ENCODE data around the gene TMEM19. TPM values are rescaled to one million over a fixed set of nuclear protein-coding genes. Genes with fewer than 3 reads are reported as not detected.
"Not testable (repeated sequence)": the region's sequence is repeated elsewhere in the genome, so short reads cannot be mapped to it uniquely, and the experiment has no call there.

TMEM19 gene
- total RNA-seq, 1 donor from 2014 or later, result 10.6 TPM

GRCh38 chr12:71682466-71682865 is 3.4 kb upstream of the TMEM19 start:
- Mint-ChIP-seq H3K27ac (no peak overlapping the region), H3K27me3 (ENCODE audit: insufficient read depth) (peaks cover 1% of the 10 kb centered on the region), H3K36me3 (ENCODE audit: low read depth) (no peaks in the 10 kb centered on the region), H3K9me3 (no peaks in the 10 kb centered on the region), H3K4me1 (ENCODE audit: low read depth) (peaks cover 17% of the 10 kb centered on the region), H3K4me3 (no peak overlapping the region)
- no peak for DNase-seq (ENCODE audit: low spot score)
- intact Hi-C loops (cut with micrococcal nuclease), result loop anchor here (10.0 kb wide), 1 partner anchor 1318 kb away; the partner anchor contains the start of gene KCNMB4

- Mint-ChIP-seq H3K4me3 (no peak overlapping the region), H3K9me3 (no peaks in the 10 kb centered on the region), H3K27me3 (ENCODE audit: insufficient read depth) (peaks cover 1% of the 10 kb centered on the region), H3K36me3 (ENCODE audit: low read depth) (no peaks in the 10 kb centered on the region), H3K4me1 (ENCODE audit: low read depth) (peaks cover 23% of the 10 kb centered on the region), H3K27ac (no peak overlapping the region)
- no peak for DNase-seq (ENCODE audit: low spot score)
- intact Hi-C loops (cut with micrococcal nuclease), result loop anchor here (10.0 kb wide), 1 partner anchor 1319 kb away; the partner anchor contains the start of gene KCNMB4
Measured at GRCh38 chr12:71683633-71684032, 2.2 kb upstream of the TMEM19 start.

GRCh38 chr12:71684081-71684480 is 1.8 kb upstream of the TMEM19 start:
- no peak for DNase-seq (ENCODE audit: low spot score)
- Mint-ChIP-seq H3K9me3 (no peaks in the 10 kb centered on the region), H3K27me3 (ENCODE audit: insufficient read depth) (peaks cover 1% of the 10 kb centered on the region), H3K4me1 (ENCODE audit: low read depth) (peaks cover 23% of the 10 kb centered on the region), H3K36me3 (ENCODE audit: low read depth) (no peaks in the 10 kb centered on the region), H3K4me3 (peak overlapping the region; percentile 26), H3K27ac (no peak overlapping the region)
- intact Hi-C loops (cut with micrococcal nuclease), result loop anchor here (10.0 kb wide), 1 partner anchor 1319 kb away; the partner anchor contains the start of gene KCNMB4

- Mint-ChIP-seq H3K9me3 (no peaks in the 10 kb centered on the region), H3K4me3 (peak overlapping the region; percentile 94), H3K4me1 (ENCODE audit: low read depth) (peaks cover 23% of the 10 kb centered on the region), H3K36me3 (ENCODE audit: low read depth) (no peaks in the 10 kb centered on the region), H3K27me3 (ENCODE audit: insufficient read depth) (no peaks in the 10 kb centered on the region), H3K27ac (peak overlapping the region; percentile 93)
- intact Hi-C loops (cut with micrococcal nuclease), result loop anchor here (5.0 to 10.0 kb wide), 2 partner anchors 1321 to 1948 kb away; partner anchors contain the start of genes KCNMB4 and RAB3IP
- DNase-seq (ENCODE audit: low spot score), result no peak
Measured at GRCh38 chr12:71685312-71685906, 473 bp upstream of the TMEM19 start.

- Mint-ChIP-seq H3K4me1 (ENCODE audit: low read depth) (peaks cover 24% of the 10 kb centered on the region), H3K27me3 (ENCODE audit: insufficient read depth) (no peaks in the 10 kb centered on the region), H3K4me3 (peak overlapping the region; percentile 94), H3K27ac (peak overlapping the region; percentile 93), H3K9me3 (no peaks in the 10 kb centered on the region), H3K36me3 (ENCODE audit: low read depth) (no peaks in the 10 kb centered on the region)
- no peak for DNase-seq (ENCODE audit: low spot score)
- intact Hi-C loops (cut with micrococcal nuclease), result loop anchor here (1.0 to 10.0 kb wide), 6 partner anchors 22 to 1949 kb away; partner anchors contain the start of genes CNOT2, KCNMB4, RAB21 and RAB3IP
Measured at GRCh38 chr12:71686658-71687025, 760 bp downstream of the TMEM19 start.

- H3K4me3 Mint-ChIP-seq; H3K27ac Mint-ChIP-seq; H3K27me3 Mint-ChIP-seq (ENCODE audit: insufficient read depth); H3K9me3 Mint-ChIP-seq; H3K36me3 Mint-ChIP-seq (ENCODE audit: low read depth); DNase-seq (ENCODE audit: low spot score): not testable (repeated sequence)
- peaks cover 29% of the 10 kb centered on the region for H3K4me1 Mint-ChIP-seq (ENCODE audit: low read depth)
- intact Hi-C loops (cut with micrococcal nuclease), result loop anchor here (2.0 to 10.0 kb wide), 3 partner anchors 1322 to 1950 kb away; partner anchors contain the start of genes CNOT2, KCNMB4 and RAB3IP
Measured at GRCh38 chr12:71687172-71687571, 1.3 kb downstream of the TMEM19 start.

- no peaks in the 10 kb centered on the region for H3K9me3 Mint-ChIP-seq
- peaks cover 2% of the 10 kb centered on the region for H3K36me3 Mint-ChIP-seq (ENCODE audit: low read depth)
- intact Hi-C loops (cut with micrococcal nuclease), result loop anchor here (5.0 to 10.0 kb wide), 2 partner anchors 1324 to 1952 kb away; partner anchors contain the start of genes KCNMB4 and RAB3IP
- H3K4me1 Mint-ChIP-seq (ENCODE audit: low read depth), result peaks cover 26% of the 10 kb centered on the region
- no peak overlapping the region for H3K4me3 Mint-ChIP-seq
- no peaks in the 10 kb centered on the region for H3K27me3 Mint-ChIP-seq (ENCODE audit: insufficient read depth)
- H3K27ac Mint-ChIP-seq, result no peak overlapping the region
- DNase-seq (ENCODE audit: low spot score), result no peak
Measured at GRCh38 chr12:71688961-71689570, 3.2 kb downstream of the TMEM19 start.

- Mint-ChIP-seq H3K4me1 (ENCODE audit: low read depth) (peaks cover 23% of the 10 kb centered on the region), H3K27ac (no peak overlapping the region), H3K36me3 (ENCODE audit: low read depth) (peaks cover 3% of the 10 kb centered on the region), H3K27me3 (ENCODE audit: insufficient read depth) (no peaks in the 10 kb centered on the region), H3K4me3 (no peak overlapping the region), H3K9me3 (no peaks in the 10 kb centered on the region)
- intact Hi-C loops (cut with micrococcal nuclease), result no loop called here
- DNase-seq (ENCODE audit: low spot score), result no peak
Measured at GRCh38 chr12:71691504-71692129, 5.7 kb downstream of the TMEM19 start.

GRCh38 chr12:71693126-71693525 is 7.2 kb downstream of the TMEM19 start:
- Mint-ChIP-seq H3K27me3 (ENCODE audit: insufficient read depth) (no peaks in the 10 kb centered on the region), H3K36me3 (ENCODE audit: low read depth) (peaks cover 5% of the 10 kb centered on the region), H3K4me1 (ENCODE audit: low read depth) (peaks cover 16% of the 10 kb centered on the region), H3K9me3 (no peaks in the 10 kb centered on the region), H3K4me3 (no peak overlapping the region), H3K27ac (no peak overlapping the region)
- intact Hi-C loops (cut with micrococcal nuclease), result no loop called here
- no peak for DNase-seq (ENCODE audit: low spot score)

- H3K27ac Mint-ChIP-seq; H3K9me3 Mint-ChIP-seq; H3K27me3 Mint-ChIP-seq (ENCODE audit: insufficient read depth); intact Hi-C loops (cut with micrococcal nuclease); H3K4me3 Mint-ChIP-seq; DNase-seq (ENCODE audit: low spot score); H3K36me3 Mint-ChIP-seq (ENCODE audit: low read depth): not testable (repeated sequence)
- H3K4me1 Mint-ChIP-seq (ENCODE audit: low read depth), result peaks cover 16% of the 10 kb centered on the region
Measured at GRCh38 chr12:71693651-71694050, 7.8 kb downstream of the TMEM19 start.

GRCh38 chr12:71694099-71694820 is 8.4 kb downstream of the TMEM19 start:
- H3K4me1 Mint-ChIP-seq (ENCODE audit: low read depth), result peaks cover 16% of the 10 kb centered on the region
- H3K36me3 Mint-ChIP-seq (ENCODE audit: low read depth), result peaks cover 10% of the 10 kb centered on the region
- DNase-seq (ENCODE audit: low spot score), result no peak
- no peak overlapping the region for H3K27ac Mint-ChIP-seq
- no peaks in the 10 kb centered on the region for H3K27me3 Mint-ChIP-seq (ENCODE audit: insufficient read depth)
- H3K4me3 Mint-ChIP-seq, result no peak overlapping the region
- H3K9me3 Mint-ChIP-seq, result no peaks in the 10 kb centered on the region
- intact Hi-C loops (cut with micrococcal nuclease), result no loop called here

GRCh38 chr12:71695782-71696181 is 9.9 kb downstream of the TMEM19 start:
- no peak overlapping the region for H3K4me3 Mint-ChIP-seq
- peaks cover 16% of the 10 kb centered on the region for H3K36me3 Mint-ChIP-seq (ENCODE audit: low read depth)
- DNase-seq (ENCODE audit: low spot score), result no peak
- H3K27me3 Mint-ChIP-seq (ENCODE audit: insufficient read depth), result no peaks in the 10 kb centered on the region
- intact Hi-C loops (cut with micrococcal nuclease), result no loop called here
- H3K4me1 Mint-ChIP-seq (ENCODE audit: low read depth), result peaks cover 16% of the 10 kb centered on the region
- no peak overlapping the region for H3K27ac Mint-ChIP-seq
- no peaks in the 10 kb centered on the region for H3K9me3 Mint-ChIP-seq
